NCI-H128 (cell line): ENCODE results near the gene PLCXD1.
"Not testable (repeated sequence)": the region's sequence is repeated elsewhere in the genome, so short reads cannot be mapped to it uniquely, and the experiment has no call there.

ENCODE experiments used
- DNase-seq: peaks from one replicate; lab custom pipeline; 2025; ENCODE audit not compliant: unreplicated experiment; lab: John Stamatoyannopoulos, UW

Gene PLCXD1

GRCh38 chrX:281166-281999 is at the start of gene PLCXD1:
TSS of gene PLCXD1 (plus strand) at chrX:281381. CDS start at chrX:284188, 2,807 bp downstream.
- DNase-seq = no peak

- not testable (repeated sequence) for DNase-seq
These were observed 49.4 kb upstream of the PLCXD1 start for GRCh38 chrX:231637-232277.

- DNase-seq = not testable (repeated sequence)
These were observed 48.9 kb upstream of the PLCXD1 start for GRCh38 chrX:232278-232655.

GRCh38 chrX:236201-236600 is 45.0 kb upstream of the PLCXD1 start:
- not testable (repeated sequence) for DNase-seq

GRCh38 chrX:250965-251364 is 30.2 kb upstream of the PLCXD1 start:
- no peak for DNase-seq

GRCh38 chrX:251396-252243 is 29.6 kb upstream of the PLCXD1 start:
- DNase-seq = not testable (repeated sequence)

- DNase-seq = no peak
These were observed 28.8 kb upstream of the PLCXD1 start for GRCh38 chrX:252244-252956.

- DNase-seq = no peak
These were observed 28.3 kb upstream of the PLCXD1 start for GRCh38 chrX:252957-253291.

GRCh38 chrX:253451-254297 is 27.5 kb upstream of the PLCXD1 start:
- DNase-seq = no peak

- no peak for DNase-seq
These were observed 26.5 kb upstream of the PLCXD1 start for GRCh38 chrX:254630-255215.

GRCh38 chrX:255923-256331 is 25.3 kb upstream of the PLCXD1 start:
- DNase-seq = no peak

GRCh38 chrX:257054-257453 is 24.1 kb upstream of the PLCXD1 start:
- DNase-seq = not testable (repeated sequence)

- no peak for DNase-seq
These were observed 23.4 kb upstream of the PLCXD1 start for GRCh38 chrX:257681-258289.

GRCh38 chrX:258291-259040 is 22.7 kb upstream of the PLCXD1 start:
- no peak for DNase-seq

GRCh38 chrX:259692-260355 is 21.4 kb upstream of the PLCXD1 start:
- DNase-seq = no peak

GRCh38 chrX:261167-261918 is 19.8 kb upstream of the PLCXD1 start:
- DNase-seq = no peak

GRCh38 chrX:261919-262352 is 19.2 kb upstream of the PLCXD1 start:
- DNase-seq = no peak
